ENCODE results near the gene SLFN11.

DNA sequence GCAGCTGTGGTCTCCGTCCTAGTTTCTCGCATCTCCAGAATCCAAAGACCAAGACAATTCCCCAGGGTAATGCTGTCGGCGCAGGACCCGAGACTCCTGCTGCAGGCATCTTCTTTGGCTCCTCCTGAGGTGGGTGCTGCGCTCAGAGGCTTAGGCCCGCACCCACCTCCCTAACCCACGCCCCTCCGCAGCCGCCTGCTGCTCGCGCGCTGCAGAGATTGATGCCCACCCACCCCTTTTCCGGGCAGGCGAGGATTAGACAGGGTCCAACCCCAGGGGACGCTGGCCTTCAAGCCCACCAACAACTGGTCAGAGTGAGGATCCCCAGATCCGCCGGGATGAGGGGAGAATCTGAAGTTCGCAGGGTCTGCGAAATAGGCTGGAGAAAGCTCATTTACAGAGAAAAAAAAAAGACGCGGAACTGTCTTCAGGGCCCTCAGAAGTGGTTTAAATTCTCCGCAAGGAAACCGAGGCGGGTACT, 27.9 kb downstream of the SLFN11 start:
- no peak for TF ChIP-seq CTCF (conservative IDR thresholded peaks at IDR 0.05 in 1 of 2, IDR thresholded peaks at IDR 0.05 in 1 of 2; ENCODE audit: low read depth in 1 of 2, low read length in 2 of 2)
- no peak for TF ChIP-seq EZH2 (IDR thresholded peaks at IDR 0.05; ENCODE audit: low read length, missing control alignments)
